Gastroesophageal sphincter (tissue), 4 donors: Measurements from ENCODE around the gene CCL17. TPM values are rescaled to one million over a fixed set of nuclear protein-coding genes. Genes with fewer than 3 reads are reported as not detected.

Experiments used
- ATAC-seq: fragments of 150-250 bp; one replicate; pipeline ENCODE4 v1.9.1; 2016; ENCODE audit warnings: mild to moderate bottlenecking, moderate library complexity
- H3K27ac ChIP-seq, 4 donors: fragments of 200-600 bp; sonication (generic) in 3 of 4; 1 replicate in 3 of 4; 2 replicates in 1 of 4; pipeline ENCODE4 v1.5.1; 2016 to 2019
- H3K27me3 ChIP-seq: fragments of 200-600 bp; sonication (generic); one replicate; pipeline ENCODE4 v1.5.1; 2019
- H3K36me3 ChIP-seq, 2 donors: fragments of 200-600 bp; sonication (generic); one replicate each; pipeline ENCODE4 v1.5.1; 2019; ENCODE audit warnings: control low read depth in 1 of 2
- H3K4me1 ChIP-seq, 3 donors: fragments of 200-600 bp; sonication (generic); 1 replicate in 2 of 3; 2 replicates in 1 of 3; pipeline ENCODE4 v1.5.1; 2016 to 2019; ENCODE audit warnings: control low read depth in 2 of 3
- H3K4me3 ChIP-seq, 2 donors: fragments of 200-600 bp; sonication (generic); one replicate each; pipeline ENCODE4 v1.5.1; 2019; ENCODE audit warnings: mild to moderate bottlenecking in 1 of 2, moderate library complexity in 1 of 2
- H3K9me3 ChIP-seq, 3 donors: fragments of 200-600 bp; sonication (generic); one replicate each; pipeline ENCODE4 v1.5.1; 2017 to 2019; ENCODE audit warnings: control low read depth in 2 of 3
- CTCF ChIP-seq, 4 experiments: fragments of 200-600 bp in 2 of 4; fragments of 450-650 bp in 2 of 4; sonication (generic) in 1 of 4; IDR thresholded peaks; one replicate each; pipeline ENCODE4 v1.5.1; 2017 to 2019; ENCODE audit warnings: antibody characterized with exemption in 4 of 4, mild to moderate bottlenecking in 2 of 4, moderate library complexity in 2 of 4
- EP300 ChIP-seq: sonication (generic); formaldehyde crosslinking; IDR thresholded peaks from one replicate; pipeline ENCODE4 v1.6.1; 2017; ENCODE audit warnings: antibody characterized with exemption, mild to moderate bottlenecking
- POLR2A ChIP-seq, 2 donors: fragments of 450-650 bp; IDR thresholded peaks; one replicate each; pipeline ENCODE4 v1.6.1; 2017; ENCODE audit warnings: antibody characterized with exemption in 2 of 2, mild to moderate bottlenecking in 2 of 2, moderate library complexity in 1 of 2
- POLR2AphosphoS5 ChIP-seq: sonication (generic); formaldehyde crosslinking; IDR thresholded peaks from one replicate; pipeline ENCODE4 v1.6.1; 2017; ENCODE audit warnings: antibody characterized with exemption
- WGBS, 2 donors: methylation state at CpG; one replicate each; pipeline ENCODE4 v1.1.5; 2018; ENCODE audit warnings: low coverage in 1 of 2; 5-methylcytosine and 5-hydroxymethylcytosine counted together
- total RNA-seq, 4 donors: library from RNA; depleted of rRNA; stranded (reverse); fragments of >200 nt; gene quantifications; one replicate each; pipeline ENCODE4 v1.1.0, GENCODE V29; 2016

The CCL17 gene
- total RNA-seq, 4 donors from 2014 or later = not detected

DNA sequence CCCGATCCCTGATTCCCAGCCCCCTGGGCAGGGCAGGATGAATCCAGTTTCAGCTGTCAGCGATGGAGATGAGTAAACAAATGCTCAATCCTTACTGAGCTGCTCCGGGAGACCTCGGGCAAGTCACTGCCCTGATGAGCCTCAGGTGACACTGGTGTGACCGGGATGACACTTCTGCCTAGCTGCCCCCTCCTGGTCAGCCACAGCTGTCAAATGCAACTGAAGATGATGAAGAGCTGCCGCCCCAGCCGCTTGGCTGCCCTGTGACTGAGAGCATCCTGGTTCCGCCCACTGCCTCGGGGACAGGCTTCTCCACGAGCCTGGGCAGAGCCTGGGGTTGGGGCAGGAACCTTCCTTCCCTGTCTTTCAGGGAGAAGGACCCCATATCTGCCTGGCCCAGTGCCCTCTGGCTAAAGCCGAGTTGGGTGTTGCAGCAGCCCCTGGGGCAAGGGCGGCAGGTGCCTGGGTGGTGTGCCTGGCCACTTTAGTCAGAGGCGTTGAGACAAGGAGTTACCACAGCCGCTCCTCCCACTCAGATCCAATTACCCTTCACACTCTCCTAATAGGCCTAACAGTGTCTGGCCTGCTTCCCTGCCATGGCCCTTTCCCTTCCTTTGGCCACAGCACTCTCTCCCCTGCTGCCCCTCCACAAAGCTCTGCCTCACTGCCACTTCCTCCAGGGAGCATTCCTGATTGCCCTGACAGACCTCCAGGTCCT is 5.5 kb downstream of the CCL17 start:
- Histone ChIP-seq H3K27ac (peak overlapping the region in 2 of 4 donors; percentile 29 to 54), H3K9me3 (no peaks in the 10 kb centered on the region), H3K4me1 (peaks cover 0 to 9% (median 2%) of the 10 kb centered on the region in 3 donors), H3K4me3 (no peak overlapping the region), H3K27me3 (no peaks in the 10 kb centered on the region), H3K36me3 (no peaks in the 10 kb centered on the region)
- WGBS, 2 donors = 49 to 61% methylated on average over 2 to 6 of the region's 14 CpGs
- TF ChIP-seq POLR2AphosphoS5 = no peak
- no peak for TF ChIP-seq CTCF (IDR thresholded peaks at IDR 0.05)
- TF ChIP-seq POLR2A (IDR thresholded peaks at IDR 0.05) = no peak
- no peak for TF ChIP-seq EP300
- ATAC-seq = no peak

DNA sequence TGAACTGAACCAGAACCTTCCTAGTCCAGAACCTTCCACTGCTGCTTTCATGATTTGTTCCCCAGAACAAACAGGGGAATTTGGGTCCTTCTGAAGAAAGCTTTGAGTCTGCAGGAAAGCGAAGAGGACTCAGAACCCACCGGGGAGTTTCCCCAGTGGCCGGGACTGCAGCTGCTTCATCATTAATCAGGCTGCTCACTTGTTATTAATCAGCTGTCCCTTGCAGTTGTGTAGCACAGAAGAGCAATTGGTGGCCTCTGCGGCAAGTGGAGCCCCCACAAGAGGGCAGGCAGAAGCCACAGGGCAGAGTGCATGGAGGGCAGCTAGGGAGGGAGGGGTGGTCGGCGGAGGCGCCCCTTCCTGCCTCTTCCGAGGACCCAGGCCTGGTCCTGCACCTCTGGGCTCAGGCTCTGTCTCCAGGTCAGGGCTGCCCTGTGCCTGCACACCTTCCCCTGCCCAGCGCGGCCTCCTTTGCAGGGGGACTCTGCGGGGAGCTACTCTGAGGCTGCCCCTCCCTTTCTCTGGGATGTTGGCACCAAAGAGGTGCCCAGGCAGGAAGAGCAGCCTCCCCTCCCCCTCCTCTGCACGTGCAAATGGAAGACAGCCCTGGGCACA is 6.9 kb downstream of the CCL17 start:
- Histone ChIP-seq H3K36me3 (no peaks in the 10 kb centered on the region), H3K9me3 (no peaks in the 10 kb centered on the region), H3K27me3 (no peaks in the 10 kb centered on the region), H3K4me3 (no peak overlapping the region), H3K4me1 (peaks cover 0 to 13% (median 5%) of the 10 kb centered on the region in 3 donors), H3K27ac (no peak overlapping the region)
- TF ChIP-seq POLR2AphosphoS5 (no peak), EP300 (no peak), CTCF (IDR thresholded peaks at IDR 0.05) (no peak), POLR2A (IDR thresholded peaks at IDR 0.05) (no peak)
- no CpG with 5 or more reads among the region's 12 CpGs for WGBS, 2 donors
- no peak for ATAC-seq

DNA sequence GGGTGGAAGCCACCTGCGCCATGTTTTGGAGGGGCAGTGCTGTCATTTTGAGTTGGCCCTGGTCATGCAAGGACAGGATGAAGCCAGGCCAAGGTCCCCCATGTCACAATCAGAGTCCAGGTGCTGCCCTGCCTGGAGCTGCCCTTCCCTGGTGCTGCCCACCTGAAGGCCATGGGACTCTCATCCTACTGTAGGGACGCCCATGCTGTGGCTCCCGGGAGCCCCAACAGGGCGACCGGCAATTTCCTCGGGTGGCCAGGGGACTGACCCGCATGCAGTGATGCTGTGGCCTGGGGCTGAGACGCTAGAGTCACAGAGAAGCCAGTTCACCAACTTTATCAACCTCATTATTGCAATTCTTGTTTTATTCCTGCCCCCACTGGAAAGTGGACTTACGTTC is 8.0 kb downstream of the CCL17 start:
- Histone ChIP-seq H3K9me3 (no peaks in the 10 kb centered on the region), H3K36me3 (no peaks in the 10 kb centered on the region), H3K27ac (no peak overlapping the region), H3K27me3 (no peaks in the 10 kb centered on the region), H3K4me1 (peaks cover 0 to 25% (median 15%) of the 10 kb centered on the region in 3 donors), H3K4me3 (no peak overlapping the region)
- WGBS, 2 donors = 90 to 94% methylated on average over 2 of the region's 9 CpGs
- no peak for ATAC-seq
- TF ChIP-seq CTCF (IDR thresholded peaks at IDR 0.05) = no peak
- no peak for TF ChIP-seq POLR2AphosphoS5
- TF ChIP-seq EP300 = no peak
- no peak for TF ChIP-seq POLR2A (IDR thresholded peaks at IDR 0.05)

DNA sequence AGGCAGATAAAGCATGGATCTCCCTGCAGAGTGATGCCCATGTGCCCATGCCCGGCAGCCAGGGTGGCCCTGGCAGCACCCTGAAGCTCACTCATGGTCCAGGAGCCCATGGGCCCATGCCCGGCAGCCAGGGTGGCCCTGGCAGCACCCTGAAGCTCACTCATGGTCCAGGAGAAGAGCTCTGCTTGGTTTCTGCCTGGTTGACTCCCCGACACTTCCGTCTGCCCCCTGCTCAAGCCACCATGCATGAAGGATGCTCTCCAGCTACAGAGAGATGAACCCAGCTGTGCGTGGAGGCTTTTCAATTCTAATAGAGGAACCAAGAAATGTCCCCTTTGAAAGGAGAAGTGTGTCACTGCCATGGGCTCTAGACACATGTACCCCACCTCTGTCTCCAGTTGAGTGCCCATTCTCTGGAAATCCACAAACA is 8.7 kb downstream of the CCL17 start:
- H3K27me3 ChIP-seq = no peaks in the 10 kb centered on the region
- H3K36me3 ChIP-seq = no peaks in the 10 kb centered on the region
- H3K27ac ChIP-seq = no peak overlapping the region
- ATAC-seq = no peak
- 59% methylated on average over 2 of the region's 5 CpGs; no CpG with 5 or more reads in 1 of the 2 donors for WGBS, 2 donors
- H3K9me3 ChIP-seq = no peaks in the 10 kb centered on the region
- TF ChIP-seq POLR2AphosphoS5 = no peak
- no peak for TF ChIP-seq CTCF (IDR thresholded peaks at IDR 0.05)
- TF ChIP-seq POLR2A (IDR thresholded peaks at IDR 0.05) = no peak
- no peak for TF ChIP-seq EP300
- no peak overlapping the region for H3K4me3 ChIP-seq
- H3K4me1 ChIP-seq = peaks cover 0 to 32% (median 18%) of the 10 kb centered on the region in 3 donors

GRCh38 chr16:57413733-57414132 is 9.2 kb downstream of the CCL17 start:
- H3K4me3 ChIP-seq = no peak overlapping the region
- no peaks in the 10 kb centered on the region for H3K9me3 ChIP-seq
- no peak overlapping the region for H3K27ac ChIP-seq
- no peaks in the 10 kb centered on the region for H3K27me3 ChIP-seq
- H3K36me3 ChIP-seq = no peaks in the 10 kb centered on the region
- WGBS, 2 donors = 75% methylated on average over 3 of the region's 7 CpGs; no CpG with 5 or more reads in 1 of the 2 donors
- ATAC-seq = no peak
- H3K4me1 ChIP-seq = peaks cover 0 to 36% (median 20%) of the 10 kb centered on the region in 3 donors
- TF ChIP-seq POLR2A (IDR thresholded peaks at IDR 0.05) (no peak), EP300 (no peak), POLR2AphosphoS5 (no peak), CTCF (IDR thresholded peaks at IDR 0.05) (no peak)
